Measurements from ENCODE around the gene BTNL9. TPM values are rescaled to one million over a fixed set of nuclear protein-coding genes. Genes with fewer than 3 reads are reported as not detected.

The BTNL9 gene
- total and polyA plus RNA-seq, 9 of the 15 experiments (the other 6 are each of a cell fraction or from before 2014, with no cell fraction given): 3.7 to 86.7 (median 29.4) TPM

DNA sequence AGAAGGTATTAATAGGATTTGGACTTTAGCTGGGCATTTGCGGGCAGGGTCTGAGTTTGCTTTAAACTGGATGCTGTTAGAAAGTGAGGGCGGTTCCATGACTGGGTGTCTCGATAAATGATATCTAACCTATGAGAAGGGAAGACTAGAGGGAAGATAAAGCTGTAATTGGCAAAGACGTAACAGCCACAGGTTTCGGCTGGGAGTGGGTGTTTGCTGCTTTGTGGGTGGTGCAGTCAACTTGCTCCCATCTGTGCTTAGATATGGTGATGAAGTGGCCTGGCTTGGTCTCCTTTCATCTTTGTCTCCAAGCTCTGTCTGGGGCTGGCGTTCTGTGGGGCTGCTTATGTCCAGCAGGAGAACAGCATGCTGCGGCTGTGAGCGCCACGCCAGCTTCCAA lies 67.6 kb downstream of the BTNL9 start (continued):
- TF ChIP-seq MBD2 (IDR thresholded peaks at IDR 0.05; ENCODE audit: borderline replicate concordance, low read depth): peak; percentile 40; the same call in 1 of the 2 replicates
- TF ChIP-seq RFX5 (IDR thresholded peaks at IDR 0.05; ENCODE audit: low read depth, low read length): no peak
- no peak for TF ChIP-seq ZNF445 (CRISPR knock-in tag; IDR thresholded peaks at IDR 0.05; ENCODE audit: low read depth)
- peak; percentile 55; the same call in 1 of the 2 replicates for TF ChIP-seq RNF2 (IDR thresholded peaks at IDR 0.05)
- peak; percentile 72; the same call in 1 of the 2 replicates for TF ChIP-seq PML (IDR thresholded peaks at IDR 0.05; ENCODE audit: low read length)
- TF ChIP-seq, protein P1, sequence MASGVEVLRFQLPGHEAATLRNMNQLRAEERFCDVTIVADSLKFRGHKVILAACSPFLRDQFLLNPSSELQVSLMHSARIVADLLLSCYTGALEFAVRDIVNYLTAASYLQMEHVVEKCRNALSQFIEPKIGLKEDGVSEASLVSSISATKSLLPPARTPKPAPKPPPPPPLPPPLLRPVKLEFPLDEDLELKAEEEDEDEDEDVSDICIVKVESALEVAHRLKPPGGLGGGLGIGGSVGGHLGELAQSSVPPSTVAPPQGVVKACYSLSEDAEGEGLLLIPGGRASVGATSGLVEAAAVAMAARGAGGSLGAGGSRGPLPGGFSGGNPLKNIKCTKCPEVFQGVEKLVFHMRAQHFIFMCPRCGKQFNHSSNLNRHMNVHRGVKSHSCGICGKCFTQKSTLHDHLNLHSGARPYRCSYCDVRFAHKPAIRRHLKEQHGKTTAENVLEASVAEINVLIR (CRISPR knock-in tag; IDR thresholded peaks at IDR 0.05): no peak
- no peak for TF ChIP-seq MCM7 (IDR thresholded peaks at IDR 0.05)
- no peak for TF ChIP-seq IFI16 (CRISPR knock-in tag; IDR thresholded peaks at IDR 0.05)
- TF ChIP-seq SMAD2 (IDR thresholded peaks at IDR 0.05; ENCODE audit: low read depth, low read length): no peak
- no peak for TF ChIP-seq ZKSCAN8 (CRISPR knock-in tag; IDR thresholded peaks at IDR 0.05)
- TF ChIP-seq, protein P2, sequence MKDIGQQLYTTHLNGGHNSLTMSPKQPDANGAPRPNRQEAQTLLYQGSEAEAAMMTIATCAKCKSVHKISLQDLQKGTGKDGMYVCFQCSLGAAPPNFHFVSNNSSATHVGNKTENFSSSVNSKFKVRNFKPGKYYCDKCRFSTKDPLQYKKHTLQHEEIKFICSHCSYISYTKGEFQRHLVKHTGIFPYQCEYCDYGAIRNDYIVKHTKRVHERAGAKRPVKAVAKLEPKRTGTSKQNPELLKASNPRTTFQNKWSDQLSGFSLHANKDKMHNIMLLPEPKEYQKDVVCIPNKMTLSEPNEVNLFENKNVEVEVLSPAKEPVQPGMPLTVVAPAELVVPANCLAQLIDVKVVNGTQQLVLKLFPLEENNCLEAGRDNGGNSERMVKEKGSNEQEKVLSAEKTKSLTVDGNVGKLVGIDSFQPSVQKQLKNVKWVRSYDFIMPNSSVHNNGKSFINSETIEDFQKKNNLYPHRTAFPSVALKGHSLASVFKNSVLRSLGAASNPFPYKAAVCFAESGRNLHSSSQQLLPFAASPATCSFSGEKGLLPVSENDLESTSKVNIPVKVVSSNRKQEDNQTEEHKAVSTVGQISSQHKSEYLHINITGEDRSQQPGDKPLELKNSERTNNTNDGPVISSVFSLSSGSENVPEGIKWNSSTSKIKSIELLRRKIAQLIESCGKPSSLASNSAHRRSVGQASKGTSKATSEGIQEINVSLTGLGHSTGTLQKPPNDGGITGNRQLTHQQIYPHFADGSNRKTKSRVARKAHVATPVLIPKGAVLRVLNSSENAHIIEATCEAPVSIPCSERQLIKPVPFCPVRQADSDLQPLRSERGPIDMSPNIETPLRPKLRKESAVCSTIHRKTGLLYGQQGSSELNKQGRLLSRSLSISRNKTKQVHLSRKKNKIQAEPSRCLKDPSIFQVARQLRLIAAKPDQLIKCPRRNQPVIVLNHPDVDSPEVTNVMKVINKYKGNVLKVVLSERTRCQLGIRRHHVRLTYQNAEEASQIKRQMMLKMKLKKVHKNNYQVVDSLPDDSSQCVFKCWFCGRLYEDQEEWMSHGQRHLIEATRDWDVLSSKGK (CRISPR knock-in tag; IDR thresholded peaks at IDR 0.05): no peak
- peak; percentile 67; the same call in 1 of the 2 replicates for TF ChIP-seq EP300 (IDR thresholded peaks at IDR 0.05; ENCODE audit: low read length)
- peak; percentile 19 for TF ChIP-seq RBBP5 (IDR thresholded peaks at IDR 0.05; ENCODE audit: borderline replicate concordance, insufficient read depth, low read length, poor library complexity, severe bottlenecking)
- no peak for TF ChIP-seq TAF15 (IDR thresholded peaks at IDR 0.05; ENCODE audit: low read depth, low read length)
- TF ChIP-seq, protein P3, sequence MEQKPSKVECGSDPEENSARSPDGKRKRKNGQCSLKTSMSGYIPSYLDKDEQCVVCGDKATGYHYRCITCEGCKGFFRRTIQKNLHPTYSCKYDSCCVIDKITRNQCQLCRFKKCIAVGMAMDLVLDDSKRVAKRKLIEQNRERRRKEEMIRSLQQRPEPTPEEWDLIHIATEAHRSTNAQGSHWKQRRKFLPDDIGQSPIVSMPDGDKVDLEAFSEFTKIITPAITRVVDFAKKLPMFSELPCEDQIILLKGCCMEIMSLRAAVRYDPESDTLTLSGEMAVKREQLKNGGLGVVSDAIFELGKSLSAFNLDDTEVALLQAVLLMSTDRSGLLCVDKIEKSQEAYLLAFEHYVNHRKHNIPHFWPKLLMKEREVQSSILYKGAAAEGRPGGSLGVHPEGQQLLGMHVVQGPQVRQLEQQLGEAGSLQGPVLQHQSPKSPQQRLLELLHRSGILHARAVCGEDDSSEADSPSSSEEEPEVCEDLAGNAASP (IDR thresholded peaks at IDR 0.05): no peak
- no peak for TF ChIP-seq ZNF830 (CRISPR knock-in tag; IDR thresholded peaks at IDR 0.05)
- TF ChIP-seq, protein P4, sequence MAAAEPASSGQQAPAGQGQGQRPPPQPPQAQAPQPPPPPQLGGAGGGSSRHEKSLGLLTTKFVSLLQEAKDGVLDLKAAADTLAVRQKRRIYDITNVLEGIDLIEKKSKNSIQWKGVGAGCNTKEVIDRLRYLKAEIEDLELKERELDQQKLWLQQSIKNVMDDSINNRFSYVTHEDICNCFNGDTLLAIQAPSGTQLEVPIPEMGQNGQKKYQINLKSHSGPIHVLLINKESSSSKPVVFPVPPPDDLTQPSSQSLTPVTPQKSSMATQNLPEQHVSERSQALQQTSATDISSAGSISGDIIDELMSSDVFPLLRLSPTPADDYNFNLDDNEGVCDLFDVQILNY (CRISPR knock-in tag; IDR thresholded peaks at IDR 0.05): no peak
- TF ChIP-seq LEF1 (IDR thresholded peaks at IDR 0.05): peak; percentile 79; the same call in 1 of the 2 replicates
- TF ChIP-seq TCF7 (IDR thresholded peaks at IDR 0.05; ENCODE audit: borderline replicate concordance): peak; percentile 88
- no peak for TF ChIP-seq CHD4 (IDR thresholded peaks at IDR 0.05; ENCODE audit: insufficient read depth, insufficient replicate concordance, low read depth, low read length, poor library complexity, severe bottlenecking)
- TF ChIP-seq HEY1 (CRISPR knock-in tag; IDR thresholded peaks at IDR 0.05; ENCODE audit: borderline replicate concordance): no peak
- TF ChIP-seq RBM39 (optimal IDR thresholded peaks at IDR 0.05; ENCODE audit: low read depth, low read length): no peak
- no peak for TF ChIP-seq OTX1 (CRISPR knock-in tag; IDR thresholded peaks at IDR 0.05)
- TF ChIP-seq KLF16 (IDR thresholded peaks at IDR 0.05): peak; percentile 89
- no peak for TF ChIP-seq MED1 (CRISPR knock-in tag; IDR thresholded peaks at IDR 0.05; ENCODE audit: borderline replicate concordance)
- no peak for TF ChIP-seq MCM3 (IDR thresholded peaks at IDR 0.05)
